HL-60 (cell line): Measurements from ENCODE around the gene SPPL2C.

Experiments used
- CTCF ChIP-seq: IDR thresholded peaks from one replicate; pipeline ENCODE4 v1.5.1; 2011; ENCODE audit warnings: low read length, control low read depth, inconsistent platforms; ENCODE audit not compliant: insufficient read depth
- GABPA ChIP-seq: IDR thresholded peaks from 2 replicates; pipeline ENCODE4 v1.6.1; 2012; ENCODE audit warnings: low read depth
- POLR2AphosphoS5 ChIP-seq: IDR thresholded peaks from 2 replicates; pipeline ENCODE4 v1.6.1; 2012; ENCODE audit warnings: low read depth
- REST ChIP-seq: IDR thresholded peaks from 2 replicates; pipeline ENCODE4 v1.6.1; 2012; ENCODE audit warnings: low read depth; ENCODE audit not compliant: insufficient replicate concordance
- SPI1 ChIP-seq: IDR thresholded peaks from 2 replicates; pipeline ENCODE4 v1.6.1; 2012; ENCODE audit warnings: low read depth, mild to moderate bottlenecking, borderline replicate concordance

- no peak for TF ChIP-seq GABPA
- no peak for TF ChIP-seq CTCF
- no peak for TF ChIP-seq SPI1
- TF ChIP-seq REST = no peak
- TF ChIP-seq POLR2AphosphoS5 = no peak
Observed at GRCh38 chr17:45871718-45872117, 27.0 kb downstream of the SPPL2C start.
